HepG2 (cell line): ENCODE results near the gene ABCG1. TPM values are rescaled to one million over a fixed set of nuclear protein-coding genes. Genes with fewer than 3 reads are reported as not detected.

Experiments
- ATAC-seq: fragments of 200-7000 bp; cut with Tn5 transposase; 3 replicates; pipeline ENCODE4 v1.9.1; 2020; ENCODE audit warnings: mild to moderate bottlenecking, moderate library complexity
- Bru-seq: library from RNA; stranded (reverse); fragments of 400-500 nt; gene quantifications from one replicate; lab custom pipeline; 2021; lab: Mats Ljungman, UMichigan
- BruChase-seq, 2 experiments: library from RNA; stranded (reverse); fragments of 400-500 nt; gene quantifications; one replicate each; lab custom pipeline; 2021; lab: Mats Ljungman, UMichigan
- BruUV-seq: library from RNA; stranded (reverse); fragments of 400-500 nt; replicated peaks from 2 replicates; lab custom pipeline; 2021; lab: Mats Ljungman, UMichigan
- CTCF ChIA-PET: fragments of 300-600 bp; formaldehyde crosslinking; extraction: SDS; loops from one replicate; lab custom pipeline; 2021; ENCODE audit warnings: low total read pairs, inconsistent platforms, low intra/inter-chr PET ratio; lab: Yijun Ruan, JAX
- POLR2A ChIA-PET: fragments of 350-600 bp; sonication (Branson Sonifier 250); formaldehyde crosslinking; loops from one replicate; lab custom pipeline; 2020; ENCODE audit warnings: antibody characterized with exemption, inconsistent platforms; lab: Yijun Ruan, JAX
- DNase-seq: peaks from one replicate; pipeline ENCODE4 v3.0.0-alpha.2; 2015; ENCODE audit warnings: low spot score
- FAIRE-seq: peaks from 3 replicates; lab custom pipeline; 2011; peaks lifted over from hg19 to GRCh38; lab: Jason Lieb, UNC
- H2AFZ ChIP-seq: one replicate; pipeline ENCODE4 v1.6.1; 2011; ENCODE audit warnings: low read length, inconsistent platforms
- H3K27ac ChIP-seq: fragments of 300-600 bp; 3 replicates; pipeline ENCODE4 v1.8.0; 2011; ENCODE audit warnings: mixed run types, mild to moderate bottlenecking, mixed read lengths, low read length, inconsistent platforms; ENCODE audit not compliant: insufficient read depth; ENCODE audit errors: extremely low read length
- H3K27me3 ChIP-seq, 2 experiments: fragments of 200-600 bp in 1 of 2; 2 replicates in 1 of 2; 3 replicates in 1 of 2; pipeline versions ENCODE4 v1.6.0 to v1.8.0; 2011; ENCODE audit warnings: low read length in 2 of 2, mild to moderate bottlenecking in 2 of 2, moderate library complexity in 2 of 2, inconsistent platforms in 1 of 2; ENCODE audit not compliant: insufficient read depth in 2 of 2, control insufficient read depth in 1 of 2
- H3K36me3 ChIP-seq, 2 experiments: fragments of 200-600 bp in 1 of 2; replicated peaks in 1 of 2; 2 replicates in 1 of 2; 3 replicates in 1 of 2; pipeline versions ENCODE4 v1.5.1 to v1.8.0; 2011; ENCODE audit warnings: low read length in 2 of 2, inconsistent platforms in 1 of 2; ENCODE audit not compliant: insufficient read depth in 2 of 2, control insufficient read depth in 1 of 2
- H3K4me1 ChIP-seq: 2 replicates; pipeline ENCODE4 v1.5.1; 2012; ENCODE audit warnings: low read length, inconsistent platforms; ENCODE audit not compliant: insufficient read depth
- H3K4me2 ChIP-seq: 2 replicates; pipeline ENCODE4 v1.6.0; 2011; ENCODE audit warnings: low read depth, low read length, inconsistent platforms
- H3K4me3 ChIP-seq, 3 experiments: fragments of 200-600 bp in 1 of 3; sonication (generic), shearing (Covaris generic) in 1 of 3; replicated peaks in 1 of 3; 2 replicates each; pipeline ENCODE4 v1.5.1; 2011 to 2016; ENCODE audit warnings: low read length in 3 of 3, inconsistent platforms in 2 of 3, low read depth in 2 of 3, mild to moderate bottlenecking in 2 of 3, control low read depth in 1 of 3, mixed read lengths in 1 of 3; ENCODE audit not compliant: insufficient read depth in 1 of 3
- H3K79me2 ChIP-seq: one replicate; pipeline ENCODE4 v1.6.1; 2011; ENCODE audit warnings: low read length, inconsistent platforms; ENCODE audit not compliant: insufficient read depth
- H3K9ac ChIP-seq: 2 replicates; pipeline ENCODE4 v1.6.0; 2011; ENCODE audit warnings: mild to moderate bottlenecking, low read depth, low read length, inconsistent platforms; ENCODE audit not compliant: insufficient read depth
- H3K9me3 ChIP-seq: 2 replicates; pipeline ENCODE4 v1.5.1; 2012; ENCODE audit warnings: mild to moderate bottlenecking, low read length
- H4K20me1 ChIP-seq: 2 replicates; pipeline ENCODE4 v1.6.0; 2011; ENCODE audit warnings: inconsistent platforms, mild to moderate bottlenecking, low read length, moderate library complexity; ENCODE audit not compliant: insufficient read depth
- ARHGAP35 ChIP-seq: sonication (generic); formaldehyde crosslinking; IDR thresholded peaks from 2 replicates; pipeline ENCODE4 v1.9.0; 2022; ENCODE audit warnings: mild to moderate bottlenecking, inconsistent platforms, moderate library complexity, missing genetic modification reagents, borderline replicate concordance
- ETV6 ChIP-seq: sonication (generic); formaldehyde crosslinking; conservative IDR thresholded peaks from 2 replicates; pipeline ENCODE4 v1.4.0; 2020; ENCODE audit warnings: missing genetic modification reagents
- GFI1 ChIP-seq: sonication (generic); formaldehyde crosslinking; IDR thresholded peaks from 2 replicates; pipeline ENCODE4 v1.5.0; 2020; ENCODE audit warnings: missing genetic modification reagents, mild to moderate bottlenecking, borderline replicate concordance
- JUNB ChIP-seq: sonication (generic); formaldehyde crosslinking; IDR thresholded peaks from 2 replicates; pipeline ENCODE4 v1.8.0; 2022; ENCODE audit warnings: missing genetic modification reagents, mild to moderate bottlenecking, borderline replicate concordance
- MZF1 ChIP-seq: sonication (generic); formaldehyde crosslinking; IDR thresholded peaks from 2 replicates; pipeline ENCODE4 v1.8.1; 2023; ENCODE audit warnings: mild to moderate bottlenecking, missing genetic modification reagents, borderline replicate concordance
- NAIF1 ChIP-seq: sonication (generic); formaldehyde crosslinking; IDR thresholded peaks from 2 replicates; pipeline ENCODE4 v1.5.0; 2020; ENCODE audit warnings: mild to moderate bottlenecking, missing genetic modification reagents, borderline replicate concordance
- NBN ChIP-seq: fragments of 450-650 bp; conservative IDR thresholded peaks from 2 replicates; pipeline ENCODE4 v1.6.1; 2017
- PAX8 ChIP-seq: sonication (generic); formaldehyde crosslinking; IDR thresholded peaks from 2 replicates; pipeline ENCODE4 v1.8.0; 2022; ENCODE audit warnings: mild to moderate bottlenecking, missing genetic modification reagents, borderline replicate concordance
- PHB2 ChIP-seq: fragments of 450-650 bp; IDR thresholded peaks from 2 replicates; pipeline ENCODE4 v1.6.1; 2018; ENCODE audit not compliant: partially characterized antibody
- PPARG ChIP-seq: conservative IDR thresholded peaks from 2 replicates; pipeline ENCODE4 v1.6.1; 2016; ENCODE audit warnings: missing biosample characterization, missing genetic modification reagents
- RXRA ChIP-seq: sonication (generic); formaldehyde crosslinking; IDR thresholded peaks from 2 replicates; pipeline ENCODE4 v1.5.1; 2020; ENCODE audit warnings: missing genetic modification reagents
- SIX4 ChIP-seq: sonication (generic); formaldehyde crosslinking; IDR thresholded peaks from 2 replicates; pipeline ENCODE4 v1.4.0; 2020; ENCODE audit warnings: missing genetic modification reagents
- SMAD1 ChIP-seq: sonication (generic); formaldehyde crosslinking; IDR thresholded peaks from 2 replicates; pipeline ENCODE4 v1.4.0; 2020; ENCODE audit warnings: missing genetic modification reagents, low read depth, mild to moderate bottlenecking, borderline replicate concordance
- SRF ChIP-seq: IDR thresholded peaks from 2 replicates; pipeline ENCODE4 v1.6.1; 2011; ENCODE audit warnings: mild to moderate bottlenecking, low read depth, low read length, moderate library complexity
- ZMYM3 ChIP-seq: sonication (generic); formaldehyde crosslinking; IDR thresholded peaks from 2 replicates; pipeline ENCODE4 v1.5.1; 2020; ENCODE audit warnings: mild to moderate bottlenecking, missing genetic modification reagents
- ZNF235 ChIP-seq: sonication (generic); formaldehyde crosslinking; IDR thresholded peaks from 2 replicates; pipeline ENCODE4 v1.8.1; 2023; ENCODE audit warnings: mild to moderate bottlenecking, missing genetic modification reagents, borderline replicate concordance
- ZNF251 ChIP-seq: sonication (generic); formaldehyde crosslinking; IDR thresholded peaks from 2 replicates; pipeline ENCODE4 v1.9.0; 2021; ENCODE audit warnings: mild to moderate bottlenecking, missing genetic modification reagents
- ZNF337 ChIP-seq: sonication (generic); formaldehyde crosslinking; IDR thresholded peaks from 2 replicates; pipeline ENCODE4 v1.5.1; 2020; ENCODE audit warnings: missing genetic modification reagents, low read depth, mild to moderate bottlenecking, borderline replicate concordance
- ZNF33A ChIP-seq: sonication (generic); formaldehyde crosslinking; IDR thresholded peaks from 2 replicates; pipeline ENCODE4 v1.5.1; 2020; ENCODE audit warnings: missing genetic modification reagents, mild to moderate bottlenecking, moderate library complexity, borderline replicate concordance
- WGBS: methylation state at CpG from one replicate; pipeline ENCODE4 v1.1.6; 2017; ENCODE audit warnings: low lambda C conversion rate; 5-methylcytosine and 5-hydroxymethylcytosine counted together
- in situ Hi-C: cut with HindIII; loops from 2 replicates; pipeline ENCODE4 v1.10.0; 2017; ENCODE audit warnings: low pct_unique_long_range_greater_than_20kb; ENCODE audit not compliant: extremely low pct_ligation_motif_present
- intact Hi-C: fragments of 100-400 bp; cut with micrococcal nuclease; formaldehyde crosslinking; loops from one replicate; pipeline ENCODE4 v1.10.0; 2022; ENCODE audit not compliant: unreplicated experiment
- long read RNA-seq, 2 experiments: library from RNA in 1 of 2; library from polyadenylated mRNA in 1 of 2; stranded (forward) in 1 of 2; unstranded in 1 of 2; transcript quantifications; one replicate each; pipeline ENCODE4 v2.0.0, GENCODE V29; 2019 to 2022
- polyA minus RNA-seq, 3 experiments: library from RNA; depleted of rRNA, polyadenylated mRNA; stranded (reverse); fragments of >200 nt; gene quantifications; 2 replicates each; pipeline ENCODE4 v1.2.3, GENCODE V29; 2011; ENCODE audit warnings: low replicate concordance in 1 of 3
- polyA plus RNA-seq, 8 experiments: library from polyadenylated mRNA; depleted of rRNA in 3 of 8; stranded (reverse) in 7 of 8; unstranded in 1 of 8; fragments of >200 nt; fragmentation: Illumina TruSeq in 4 of 8; extraction: Trizol in 4 of 8; gene quantifications; 2 replicates each; pipeline versions ENCODE4 v1.2.1 to v1.2.3, GENCODE V29; 2011 to 2016; ENCODE audit warnings: low read depth in 4 of 8, missing spikeins in 1 of 8, mixed read lengths in 1 of 8; ENCODE audit not compliant: insufficient read depth in 1 of 8
- total RNA-seq, 5 experiments: library from RNA; depleted of rRNA; stranded (reverse); fragments of >200 nt; fragmentation: Illumina TruSeq; extraction: Trizol; gene quantifications; 2 replicates each; pipeline ENCODE4 v1.2.3, GENCODE V29; 2016; ENCODE audit warnings: low read depth in 1 of 5

The ABCG1 gene
- not detected in 2 replicates for total RNA-seq (2016; rRNA removed; fragmentation: Illumina TruSeq; extraction: Trizol)
- not detected in 2 replicates for total RNA-seq (2016; cell fraction: cytosol; rRNA removed; fragmentation: Illumina TruSeq; extraction: Trizol; ENCODE audit: low read depth)
- not detected in 2 replicates for total RNA-seq (2016; cell fraction: insoluble cytoplasmic fraction; rRNA removed; fragmentation: Illumina TruSeq; extraction: Trizol)
- not detected in 2 replicates for total RNA-seq (2016; cell fraction: membrane; rRNA removed; fragmentation: Illumina TruSeq; extraction: Trizol)
- not detected in 2 replicates for total RNA-seq (2016; cell fraction: nucleus; rRNA removed; fragmentation: Illumina TruSeq; extraction: Trizol)
- 0.04 and 0.10 TPM in 2 replicates for polyA plus RNA-seq (2011; rRNA removed)
- 0.08 TPM in 2 replicates for polyA plus RNA-seq (2011; cell fraction: cytosol; rRNA removed)
- polyA plus RNA-seq (2011; cell fraction: nucleus; rRNA removed): 0.06 and 0.12 TPM in 2 replicates
- polyA plus RNA-seq (2012): 0.09 TPM in 1 of 2 replicates, not detected in the other
- polyA plus RNA-seq (2016; cell fraction: cytosol; fragmentation: Illumina TruSeq; extraction: Trizol; ENCODE audit: low read depth): not detected in 2 replicates
- polyA plus RNA-seq (2016; cell fraction: insoluble cytoplasmic fraction; fragmentation: Illumina TruSeq; extraction: Trizol; ENCODE audit: low read depth): not detected in 2 replicates
- polyA plus RNA-seq (2016; cell fraction: membrane; fragmentation: Illumina TruSeq; extraction: Trizol; ENCODE audit: low read depth): not detected in 2 replicates
- polyA plus RNA-seq (2016; cell fraction: nucleus; fragmentation: Illumina TruSeq; extraction: Trizol; ENCODE audit: insufficient read depth, low read depth): not detected in 2 replicates
- 0.10 and 7.4 TPM in 2 replicates for polyA minus RNA-seq (2011; rRNA and poly(A)+ RNA removed; ENCODE audit: low replicate concordance)
- polyA minus RNA-seq (2011; cell fraction: cytosol; rRNA and poly(A)+ RNA removed): 0.97 TPM in 1 of 2 replicates, not detected in the other
- polyA minus RNA-seq (2011; cell fraction: nucleus; rRNA and poly(A)+ RNA removed): not detected in 2 replicates
- percentile 10 among the genes with signal in this experiment for Bru-seq, nascent RNA
- percentile 10 among the genes with signal in this experiment for BruChase-seq, experiment 1, labeled RNA remaining after a 6-hour chase
- BruChase-seq, experiment 2, labeled RNA remaining after a 2-hour chase: percentile 5 among the genes with signal in this experiment
- long read RNA-seq, experiment 1: 0 reads
- long read RNA-seq, experiment 2: 0 reads

DNA sequence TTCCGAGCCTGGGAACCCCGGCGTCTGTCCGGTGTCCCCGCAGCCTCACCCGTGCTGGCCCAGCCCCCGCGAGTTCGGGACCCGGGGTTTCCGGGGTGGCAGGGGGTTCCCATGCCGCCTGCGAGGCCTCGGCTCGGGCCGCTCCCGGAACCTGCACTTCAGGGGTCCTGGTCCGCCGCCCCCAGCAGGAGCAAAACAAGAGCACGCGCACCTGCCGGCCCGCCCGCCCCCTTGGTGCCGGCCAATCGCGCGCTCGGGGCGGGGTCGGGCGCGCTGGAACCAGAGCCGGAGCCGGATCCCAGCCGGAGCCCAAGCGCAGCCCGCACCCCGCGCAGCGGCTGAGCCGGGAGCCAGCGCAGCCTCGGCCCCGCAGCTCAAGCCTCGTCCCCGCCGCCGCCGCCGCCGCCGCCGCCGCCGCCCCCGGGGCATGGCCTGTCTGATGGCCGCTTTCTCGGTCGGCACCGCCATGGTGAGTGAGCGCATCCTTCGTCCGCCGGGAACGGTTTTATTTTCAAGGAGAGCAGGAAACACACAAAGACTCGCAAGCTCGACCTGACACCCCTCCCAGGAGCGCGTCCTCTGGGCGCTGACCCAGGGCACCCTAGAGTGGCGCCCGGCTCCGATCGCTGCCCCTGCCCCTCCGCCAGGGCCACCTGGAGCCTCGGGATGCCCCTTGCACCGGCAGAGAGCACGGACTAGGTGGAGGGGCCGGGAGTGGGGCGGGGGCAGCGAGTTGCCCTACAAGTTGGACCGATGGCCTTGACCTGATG, at the start of gene ABCG1:
Gene ABCG1, plus strand, starts transcription at position 305 of the 770 bp plus-strand sequence. Its CDS starts 123 bp downstream, at position 428.
- Histone ChIP-seq H3K9me3 (no peaks in the 10 kb centered on the region), H3K36me3 (no peaks in the 10 kb centered on the region), H3K4me3 (peak within 1 kb of the TSS in 1 of 3 experiments; percentile 16; a peak in 1 of 6 replicates), H3K79me2 (no peaks in the 10 kb centered on the region), H3K9ac (no peak within 1 kb of the TSS), H3K27ac (no peak within 1 kb of the TSS), H4K20me1 (no peaks in the 10 kb centered on the region), H2AFZ (no peak within 1 kb of the TSS), H3K4me2 (peak within 1 kb of the TSS; percentile 18; the same call in 1 of the 2 replicates), H3K27me3 (peaks cover 3 to 61% of the 10 kb centered on the region in 2 experiments; a peak in 4 of 5 replicates), H3K4me1 (0 out of 2 replicates have a peak, but pooled peaks cover 7% of the 10 kb centered on the region)
- ATAC-seq (peak; percentile 58), DNase-seq (no peak), FAIRE-seq (no peak)
- intact Hi-C loops: no loop called here
- 8% methylated on average over 14 of the region's 83 CpGs for WGBS
- ChIA-PET CTCF (no interaction called here), POLR2A (no interaction called here)
- in situ Hi-C loops: no loop called here
- BruUV-seq: no TSS peak
- TF ChIP-seq NAIF1: no peak
- no peak for TF ChIP-seq ZNF251 (CRISPR knock-in tag)
- TF ChIP-seq SIX4: no peak
- TF ChIP-seq GFI1 (CRISPR knock-in tag): no peak
- TF ChIP-seq NBN: no peak
- no peak for TF ChIP-seq MZF1 (CRISPR knock-in tag)
- TF ChIP-seq ZNF337 (CRISPR knock-in tag): no peak
- no peak for TF ChIP-seq ARHGAP35
- no peak for TF ChIP-seq PAX8
- no peak for TF ChIP-seq SRF
- no peak for TF ChIP-seq ZNF235 (CRISPR knock-in tag)
- no peak for TF ChIP-seq ETV6 (CRISPR knock-in tag)
- no peak for TF ChIP-seq SMAD1 (CRISPR knock-in tag)
- TF ChIP-seq ZMYM3: no peak
- no peak for TF ChIP-seq PPARG
- no peak for TF ChIP-seq PHB2
- no peak for TF ChIP-seq ZNF33A (CRISPR knock-in tag)
- no peak for TF ChIP-seq RXRA
- no peak for TF ChIP-seq JUNB (CRISPR knock-in tag)
